Measurements from ENCODE around the gene FXYD1. TPM values are rescaled to one million over a fixed set of nuclear protein-coding genes. Genes with fewer than 3 reads are reported as not detected.
"Not testable (repeated sequence)": the region's sequence is repeated elsewhere in the genome, so short reads cannot be mapped to it uniquely, and the experiment has no call there.

FXYD1 gene
- total RNA-seq, 1 experiment from 2014 or later: not detected

DNA sequence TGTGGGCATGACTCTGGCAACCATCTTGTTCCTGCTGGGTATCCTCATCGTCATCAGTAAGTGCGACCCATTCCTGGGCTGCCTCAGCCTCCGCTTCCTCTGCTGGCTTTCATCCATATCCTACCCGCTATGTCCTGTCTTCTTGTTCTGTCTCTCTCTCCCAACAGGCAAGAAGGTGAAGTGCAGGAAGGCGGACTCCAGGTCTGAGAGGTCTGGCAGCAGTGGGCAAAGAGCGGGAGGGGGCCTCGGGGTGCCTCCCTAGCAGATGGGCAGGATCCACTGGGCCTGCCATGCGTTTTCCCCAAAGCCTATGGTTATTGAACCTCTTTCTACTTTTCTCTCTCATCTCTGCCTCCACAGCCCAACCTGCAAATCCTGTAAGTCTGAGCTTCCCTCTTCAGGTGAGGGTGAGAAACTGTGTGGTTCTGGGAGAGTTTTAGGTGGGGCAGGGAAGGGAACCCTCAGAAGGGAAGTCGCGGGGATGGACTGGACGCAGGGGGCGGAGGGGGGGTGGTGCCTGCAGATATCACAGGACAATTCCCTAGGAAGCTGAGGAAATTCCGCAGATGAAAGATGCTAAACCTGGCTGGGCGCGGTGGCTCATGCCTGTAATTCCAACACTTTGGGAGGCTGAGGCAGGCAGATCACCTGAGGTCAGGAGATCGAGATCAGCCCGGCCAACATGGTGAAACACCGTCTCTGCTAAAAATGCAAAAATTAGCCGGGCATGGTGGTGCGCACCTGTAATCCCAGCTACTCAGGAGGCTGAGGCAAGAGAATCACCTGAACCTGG lies 12.8 kb downstream of the FXYD1 start:
- DNase-seq (ENCODE audit: low read depth, low spot score): no peak
- in situ Hi-C loops (cut with HindIII; ENCODE audit: low pct_unique_long_range_greater_than_20kb, low sequenced_read_pairs): no loop called here

DNA sequence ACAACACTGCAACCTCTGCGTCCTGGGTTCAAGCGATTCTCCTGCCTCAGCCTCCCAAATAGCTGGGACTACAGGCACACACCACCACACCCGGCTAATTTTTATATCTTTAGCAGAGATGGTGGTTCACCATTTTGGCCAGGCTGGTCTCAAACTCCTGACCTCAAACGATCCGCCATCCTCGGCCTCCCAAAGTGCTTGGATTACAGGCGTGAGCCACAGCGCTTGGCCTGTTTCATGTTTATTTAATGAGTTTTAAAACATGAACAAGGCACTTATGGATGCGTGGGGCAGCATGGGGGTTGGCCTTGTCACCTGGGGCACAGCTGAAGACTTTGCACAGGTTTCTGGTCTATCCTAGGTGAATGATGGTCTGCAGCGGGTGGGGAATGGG lies 14.5 kb downstream of the FXYD1 start:
- DNase-seq (ENCODE audit: low read depth, low spot score); in situ Hi-C loops (cut with HindIII; ENCODE audit: low pct_unique_long_range_greater_than_20kb, low sequenced_read_pairs): not testable (repeated sequence)

DNA sequence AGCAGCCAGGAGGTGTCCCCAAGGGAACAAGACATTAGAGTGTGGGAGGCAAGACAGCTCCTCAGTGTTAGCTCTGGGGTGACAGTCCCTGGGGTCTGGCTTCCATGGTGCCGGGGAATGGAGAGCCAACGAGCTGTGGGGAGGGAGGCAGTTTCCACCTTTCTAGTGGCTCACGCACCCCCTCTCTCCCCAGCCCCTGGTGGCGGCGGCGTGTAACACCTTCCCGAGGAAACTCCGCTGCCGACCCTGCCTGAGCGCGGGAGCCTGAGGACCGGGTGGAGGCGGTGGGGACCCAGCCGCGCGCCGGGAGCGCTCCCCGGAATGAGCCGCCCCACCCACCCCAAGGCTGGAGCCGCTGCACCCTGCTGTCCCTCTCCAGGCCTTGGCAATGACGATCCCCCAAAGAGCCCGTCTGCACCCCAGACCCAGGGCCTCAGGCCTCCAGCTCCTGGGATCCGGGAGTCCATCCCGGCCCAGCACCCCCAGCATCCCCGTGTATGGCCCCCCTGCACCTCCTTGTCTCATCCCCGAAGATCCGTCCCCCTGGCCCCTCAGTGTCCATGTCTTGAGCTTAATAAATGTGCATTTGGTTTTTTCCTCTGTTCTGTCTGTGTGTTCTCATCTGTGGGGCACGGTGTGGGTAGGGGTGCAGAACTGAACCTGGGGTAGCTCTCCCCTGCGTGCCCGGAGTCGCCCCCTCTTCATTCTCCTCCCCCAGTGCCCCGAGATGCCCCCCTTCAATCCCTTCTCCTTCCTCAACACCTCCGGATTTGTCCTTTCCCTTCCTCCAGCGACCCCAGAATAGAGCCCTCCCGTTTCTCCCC lies 15.3 kb downstream of the FXYD1 start:
- in situ Hi-C loops (cut with HindIII; ENCODE audit: low pct_unique_long_range_greater_than_20kb, low sequenced_read_pairs): no loop called here
- DNase-seq (ENCODE audit: low read depth, low spot score): no peak

DNA sequence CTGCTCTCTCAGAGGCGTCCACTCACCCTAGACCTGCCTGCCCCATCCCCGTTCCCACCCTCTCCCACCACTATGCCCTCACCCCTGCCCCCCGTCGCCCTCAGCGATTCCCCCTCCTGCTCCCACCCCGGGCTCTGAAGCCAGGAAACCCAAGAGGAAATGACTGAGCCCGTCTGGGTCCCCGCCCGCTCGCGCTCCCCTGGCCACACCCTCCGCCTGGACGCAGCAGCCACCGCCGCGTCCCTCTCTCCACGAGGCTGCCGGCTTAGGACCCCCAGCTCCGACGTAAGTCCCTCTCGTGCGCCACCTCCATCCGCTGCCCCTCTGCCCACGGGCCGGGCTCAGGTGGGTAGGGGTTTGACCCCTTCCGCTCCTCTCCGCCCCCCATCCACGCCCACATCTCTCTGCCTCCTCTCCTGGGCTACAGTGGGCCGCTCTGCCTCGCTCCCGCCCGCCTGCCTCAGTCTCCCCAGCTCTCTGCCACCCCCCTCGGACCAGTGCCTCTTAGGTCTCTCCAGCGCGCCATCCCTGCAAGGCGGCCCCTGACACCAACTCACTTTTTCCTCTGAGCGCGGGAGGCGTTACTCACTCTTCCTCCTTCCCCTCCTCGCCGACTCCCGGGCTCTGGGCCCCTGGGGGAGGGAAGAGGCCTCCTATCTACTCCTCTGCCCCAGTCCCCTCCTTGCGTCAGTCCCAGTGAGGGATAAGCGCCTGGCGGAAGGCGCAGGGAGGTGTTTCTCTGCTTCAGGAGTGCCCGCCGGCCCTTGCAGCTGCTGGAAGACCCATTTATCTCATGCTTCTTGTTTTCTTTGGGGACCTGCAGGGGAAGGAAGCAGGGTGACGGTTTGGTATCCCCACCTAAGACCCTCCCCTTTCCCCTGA lies 16.1 kb downstream of the FXYD1 start, which contains the start of gene FXYD5:
FXYD5 (plus strand) TSS at position 211 of the 882 bp plus-strand sequence. CDS start 816 bp downstream, outside the sequence.
- peak; percentile 45 for DNase-seq (ENCODE audit: low read depth, low spot score)

DNA sequence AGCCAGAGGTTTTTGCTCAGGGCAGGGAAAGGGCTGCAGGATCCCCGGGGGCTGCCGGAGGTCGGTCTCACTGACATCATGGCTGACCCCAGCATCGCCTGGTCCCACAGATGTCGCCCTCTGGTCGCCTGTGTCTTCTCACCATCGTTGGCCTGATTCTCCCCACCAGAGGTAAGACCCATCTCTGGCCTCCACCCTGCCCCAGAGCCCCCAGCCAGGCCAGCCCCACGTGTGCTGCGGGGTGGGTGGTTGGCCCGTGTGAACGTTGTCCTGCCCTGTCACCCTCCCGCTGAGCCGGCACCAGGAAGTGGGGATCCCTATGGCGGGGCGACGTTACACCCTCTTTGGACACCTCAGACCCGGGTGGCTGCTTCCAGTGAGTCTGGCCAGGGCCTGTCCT lies 16.8 kb downstream of the FXYD1 start:
- DNase-seq (ENCODE audit: low read depth, low spot score): no peak
- in situ Hi-C loops (cut with HindIII; ENCODE audit: low pct_unique_long_range_greater_than_20kb, low sequenced_read_pairs): no loop called here

More for the DNA sequence above, 16.1 kb downstream of the FXYD1 start, which contains the start of gene FXYD5:
- in situ Hi-C loops (cut with HindIII; ENCODE audit: low pct_unique_long_range_greater_than_20kb, low sequenced_read_pairs): no loop called here

DNA sequence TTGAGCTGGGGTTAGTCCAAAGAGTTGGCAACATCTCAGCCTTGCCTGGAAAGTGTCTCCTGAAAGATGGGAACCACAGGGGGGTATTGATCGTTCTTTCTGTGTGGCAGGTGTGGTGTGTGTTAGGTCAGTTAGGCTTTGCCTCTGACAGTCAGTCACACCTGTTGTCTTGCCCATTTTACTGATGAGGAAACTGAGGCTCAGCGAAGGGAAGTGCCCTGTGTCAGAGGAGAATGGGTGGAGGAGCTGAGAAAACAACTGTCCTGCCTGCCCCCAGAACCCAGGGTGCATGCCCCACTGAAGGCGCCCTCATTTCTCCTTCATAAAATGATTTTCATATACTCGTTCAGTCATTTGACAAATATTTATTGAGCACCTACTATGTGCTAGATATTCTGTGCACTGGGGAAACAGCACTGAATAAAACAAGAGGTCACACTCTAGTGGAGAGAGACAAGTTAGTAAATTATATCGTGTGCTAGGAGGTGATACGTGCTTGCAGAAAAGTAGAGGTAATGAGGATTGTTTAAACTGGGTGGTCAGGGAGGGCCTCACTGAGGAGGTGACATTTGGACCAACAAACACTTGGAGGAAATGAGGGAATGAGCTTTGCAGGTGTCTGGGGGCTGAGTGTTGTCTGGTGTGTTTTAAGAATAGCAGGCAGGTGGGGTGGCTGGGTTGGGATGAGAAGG lies 17.5 kb downstream of the FXYD1 start:
- DNase-seq (ENCODE audit: low read depth, low spot score): no peak
- in situ Hi-C loops (cut with HindIII; ENCODE audit: low pct_unique_long_range_greater_than_20kb, low sequenced_read_pairs): no loop called here

DNA sequence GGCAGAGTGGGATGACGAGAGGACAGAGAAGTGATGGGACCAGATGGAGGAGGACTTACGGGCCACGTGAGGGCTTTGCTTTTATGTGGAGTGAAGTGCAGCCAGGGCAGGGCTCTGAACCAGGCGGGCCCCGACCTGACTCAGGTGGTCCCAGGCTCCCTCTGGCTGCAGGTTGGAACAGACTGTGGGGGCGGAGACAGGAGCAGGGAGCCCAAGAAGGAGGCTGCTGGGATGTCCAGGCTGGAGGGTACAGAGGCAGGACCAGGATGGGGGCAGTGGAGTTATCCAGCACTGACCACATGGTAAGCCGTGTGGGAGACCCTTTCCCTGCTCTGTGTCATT lies 18.0 kb downstream of the FXYD1 start:
- no peak for DNase-seq (ENCODE audit: low read depth, low spot score)
- in situ Hi-C loops (cut with HindIII; ENCODE audit: low pct_unique_long_range_greater_than_20kb, low sequenced_read_pairs): no loop called here

DNA sequence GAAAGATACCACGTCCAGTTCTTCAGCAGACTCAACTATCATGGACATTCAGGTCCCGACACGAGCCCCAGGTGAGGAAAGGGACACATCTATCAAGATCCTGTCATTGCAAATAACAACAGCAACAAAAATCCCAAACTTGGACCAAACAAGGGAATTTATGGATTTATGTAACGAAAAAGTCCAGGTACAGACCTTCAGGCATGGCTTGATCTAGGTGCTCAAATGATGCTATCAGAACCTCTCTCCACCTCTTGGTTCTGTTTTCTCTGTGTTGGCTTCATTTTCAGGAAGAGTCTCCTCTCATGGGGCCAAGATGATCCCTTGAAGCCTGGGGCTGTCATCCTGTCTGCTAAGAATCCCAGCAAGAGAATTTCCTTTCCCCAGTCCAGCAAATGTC lies 18.8 kb downstream of the FXYD1 start:
- no peak for DNase-seq (ENCODE audit: low read depth, low spot score)
- in situ Hi-C loops (cut with HindIII; ENCODE audit: low pct_unique_long_range_greater_than_20kb, low sequenced_read_pairs): no loop called here

DNA sequence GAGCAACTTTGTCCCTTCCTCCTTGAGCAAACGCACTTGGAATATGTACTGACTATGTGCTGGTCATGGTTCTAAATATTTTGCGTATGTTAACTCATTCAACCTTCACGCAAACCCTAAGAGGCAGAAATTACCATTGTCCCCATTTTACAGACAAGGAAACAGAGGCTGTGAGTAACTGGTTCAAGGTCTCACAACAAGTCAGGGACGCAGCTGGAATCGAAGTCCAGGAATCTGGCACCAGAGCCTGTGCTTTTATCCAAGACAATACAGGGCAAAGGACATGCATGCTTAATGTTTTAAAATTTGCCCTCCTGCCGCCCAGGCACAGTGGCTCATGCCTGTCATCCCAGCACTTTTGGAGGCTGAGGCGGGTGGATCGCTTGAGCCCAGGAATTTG lies 21.0 kb downstream of the FXYD1 start:
- in situ Hi-C loops (cut with HindIII; ENCODE audit: low pct_unique_long_range_greater_than_20kb, low sequenced_read_pairs): no loop called here

DNA sequence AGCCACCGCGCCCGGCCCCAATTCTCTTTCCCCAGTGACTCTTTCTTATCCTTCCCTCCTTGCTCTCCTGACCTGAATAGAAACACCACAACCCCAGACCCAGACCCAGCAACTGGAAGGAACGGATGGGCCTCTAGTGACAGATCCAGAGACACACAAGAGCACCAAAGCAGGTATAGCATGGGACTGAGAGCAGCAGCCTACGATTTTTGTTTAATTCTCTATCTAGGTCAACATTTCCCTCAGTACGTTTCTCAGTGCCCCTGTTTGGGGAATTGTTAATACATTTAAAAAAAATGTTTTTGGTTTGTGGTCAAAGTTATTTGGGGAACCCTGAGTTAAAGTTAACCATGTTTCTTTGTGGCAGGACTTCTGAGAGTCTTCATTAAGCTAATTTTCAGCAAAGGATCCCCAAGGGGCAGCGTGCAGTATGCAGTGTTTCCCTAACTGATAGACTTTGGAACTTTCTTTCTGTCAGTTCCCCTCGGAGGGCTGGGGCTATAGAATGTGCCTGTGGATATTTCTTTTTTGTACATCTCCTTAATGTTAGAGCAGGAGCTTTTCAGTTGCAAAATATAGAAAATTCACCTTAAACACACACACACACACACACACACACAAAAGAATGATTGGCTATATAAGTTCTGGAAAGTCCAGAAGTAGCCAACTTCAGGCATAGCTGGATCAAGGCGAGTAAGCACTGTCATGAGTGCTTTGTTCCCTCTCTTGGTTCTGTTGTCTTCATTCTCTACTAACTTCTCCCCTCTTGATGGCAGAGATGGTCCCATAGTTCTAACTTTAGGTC lies 22.2 kb downstream of the FXYD1 start:
- DNase-seq (ENCODE audit: low read depth, low spot score): no peak
- in situ Hi-C loops (cut with HindIII; ENCODE audit: low pct_unique_long_range_greater_than_20kb, low sequenced_read_pairs): no loop called here

More for the DNA sequence above, 21.0 kb downstream of the FXYD1 start:
- DNase-seq (ENCODE audit: low read depth, low spot score): no peak

DNA sequence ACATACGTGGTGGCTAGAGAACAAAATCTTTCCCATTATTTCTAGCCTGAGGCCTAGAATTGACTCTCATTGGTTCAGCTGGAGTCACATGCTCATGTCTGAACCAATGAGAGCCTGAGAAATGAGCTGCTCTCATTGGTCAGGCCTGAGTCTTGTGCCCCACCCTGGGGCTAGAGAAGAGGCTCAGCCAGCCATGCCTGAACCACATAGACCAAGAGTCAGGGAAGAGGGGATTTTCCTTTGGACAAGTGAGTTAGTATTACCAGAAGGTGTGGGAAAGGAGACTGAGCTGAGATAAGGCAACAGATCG lies 22.8 kb downstream of the FXYD1 start:
- no peak for DNase-seq (ENCODE audit: low read depth, low spot score)
- in situ Hi-C loops (cut with HindIII; ENCODE audit: low pct_unique_long_range_greater_than_20kb, low sequenced_read_pairs): no loop called here

DNA sequence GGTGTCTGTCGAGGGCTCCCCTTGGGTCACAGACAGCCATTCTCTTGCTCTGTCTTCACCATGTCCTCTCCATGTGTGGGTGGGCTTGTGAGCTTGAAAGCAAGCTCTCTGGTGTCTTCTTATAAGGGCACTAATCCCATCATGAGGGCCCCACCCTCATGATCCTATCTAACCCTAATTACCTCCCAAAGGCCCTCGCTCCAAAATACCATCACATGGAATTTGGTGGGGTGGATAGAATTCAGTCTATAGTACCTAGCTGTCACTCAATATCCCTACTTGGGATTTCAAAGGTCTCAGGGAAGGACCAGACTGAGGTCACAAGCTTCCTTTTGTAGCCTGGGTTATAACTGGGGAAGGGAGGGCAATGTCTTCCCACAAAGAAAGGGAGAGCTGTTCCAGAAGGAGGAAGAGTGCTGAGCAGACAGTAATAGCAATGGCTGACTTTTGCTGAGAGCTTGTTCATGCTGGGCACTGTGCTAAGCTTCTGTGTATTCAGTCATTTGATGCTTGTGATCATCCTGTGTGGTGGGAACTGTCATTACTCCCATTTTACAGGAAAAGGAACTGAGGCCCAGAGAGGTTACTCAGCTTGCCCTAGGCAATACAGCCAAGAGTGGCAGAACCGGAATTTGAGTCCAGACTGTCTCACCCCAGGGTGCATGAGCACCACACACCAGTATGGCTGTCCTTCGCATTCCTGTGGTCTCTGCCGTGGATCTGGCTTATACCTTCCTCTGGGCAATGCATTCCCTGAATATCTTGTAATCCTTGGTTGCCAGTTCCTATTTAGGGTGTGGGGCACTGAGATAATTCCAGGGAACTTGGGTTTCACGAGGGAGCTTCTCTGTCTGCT lies 24.1 kb downstream of the FXYD1 start:
- in situ Hi-C loops (cut with HindIII; ENCODE audit: low pct_unique_long_range_greater_than_20kb, low sequenced_read_pairs): no loop called here
- no peak for DNase-seq (ENCODE audit: low read depth, low spot score)

DNA sequence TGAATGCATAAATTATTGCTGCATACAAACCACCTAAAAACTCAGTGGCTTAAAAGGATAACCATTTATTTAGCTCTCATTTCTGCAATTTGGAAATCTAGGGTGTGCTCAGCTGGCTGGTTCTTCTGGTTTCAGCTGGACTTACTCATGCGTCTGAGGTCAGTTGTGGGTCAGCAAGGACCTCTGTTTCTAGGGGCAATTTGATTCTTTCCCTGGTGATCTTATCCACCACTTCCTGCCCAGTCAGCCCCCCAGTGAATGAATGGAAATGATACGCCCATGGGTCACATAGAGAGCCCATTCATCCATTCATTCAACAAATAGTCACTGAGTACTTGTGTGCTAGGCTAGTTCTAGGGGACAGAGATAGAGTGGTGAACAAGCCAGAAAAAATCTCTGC lies 25.8 kb downstream of the FXYD1 start:
- DNase-seq (ENCODE audit: low read depth, low spot score): no peak
- in situ Hi-C loops (cut with HindIII; ENCODE audit: low pct_unique_long_range_greater_than_20kb, low sequenced_read_pairs): no loop called here

DNA sequence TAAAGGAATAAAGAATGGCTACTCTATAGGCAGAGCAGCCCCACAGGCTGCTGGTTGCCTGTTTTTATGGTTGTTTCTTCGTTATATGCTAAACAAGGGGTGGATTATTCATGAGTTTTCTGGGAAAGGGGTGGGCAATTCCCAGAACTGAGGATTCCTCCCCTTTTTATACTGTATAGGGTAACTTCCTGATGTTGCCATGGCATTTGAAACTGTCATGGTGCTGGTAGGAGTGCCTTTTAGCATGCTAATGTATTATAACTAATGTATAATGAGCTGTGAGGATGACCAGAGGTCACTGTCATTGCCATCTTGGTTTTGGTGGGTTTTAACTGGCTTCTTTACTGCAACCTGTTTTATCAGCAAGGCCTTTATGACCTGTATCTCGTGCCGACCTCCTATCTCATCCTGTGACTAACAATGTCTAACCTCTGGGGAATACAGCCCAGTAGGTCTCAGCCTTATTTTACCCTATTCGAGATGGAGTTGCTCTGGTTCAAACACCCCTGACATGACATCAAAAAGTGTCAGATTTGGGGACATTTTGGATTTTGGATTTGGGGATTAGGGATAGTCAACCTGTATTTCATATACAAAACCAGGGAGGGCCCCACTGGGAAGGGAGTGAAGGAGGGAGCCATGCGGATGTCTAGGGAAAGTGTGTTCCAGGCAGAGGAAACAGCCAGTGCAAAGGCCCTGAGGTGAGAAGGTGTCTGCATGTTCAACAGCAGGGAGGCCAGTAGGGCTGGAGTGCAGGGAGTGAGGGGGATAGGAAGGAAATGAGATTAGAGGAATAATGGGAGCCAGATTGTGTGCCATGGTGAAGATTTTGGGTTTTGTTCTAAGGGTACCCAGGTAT lies 26.8 kb downstream of the FXYD1 start:
- in situ Hi-C loops (cut with HindIII; ENCODE audit: low pct_unique_long_range_greater_than_20kb, low sequenced_read_pairs): no loop called here
- DNase-seq (ENCODE audit: low read depth, low spot score): no peak

Measured in SK-MEL-5 (cell line).